Heart left ventricle (tissue), 13 donors: Measurements from ENCODE around the gene EFCAB12.

ENCODE experiments used
- CTCF ChIP-seq, 12 donors: fragments of 200-600 bp; sonication (generic) in 4 of 12; IDR thresholded peaks; one replicate each; pipeline versions ENCODE4 v1.5.0 to v1.8.0; 2018 to 2022; ENCODE audit warnings: antibody characterized with exemption in 12 of 12, mild to moderate bottlenecking in 5 of 12
- POLR2A ChIP-seq, 2 donors: fragments of 450-650 bp; IDR thresholded peaks; one replicate each; pipeline ENCODE4 v1.6.1; 2017; ENCODE audit warnings: antibody characterized with exemption in 2 of 2, mild to moderate bottlenecking in 2 of 2, moderate library complexity in 2 of 2
- donor health status: ischemic (EF 13 %, LVEDD 7.1; RV severe dilation, severe dysfunction).
- donor health status: DM: no; HTN: yes; CAD: no.
- donor health status: DM: no; HTN: no; CAD: no.
- donor health status: ischemic (EF 25% LVEDD 6.9; RV normal size, moderate dysfunction).
- donor health status: ischemic (EF 25% LVEDD 5.7; RV mildly dilated, moderate dysfunction).
- donor health status: ischemic (EF 35%, LVEDD 5.7; RV mildly dilated, moderate dysfunction).
- donor health status: nonischemic (EF 11% LVEDD 7.7; RV severe dilation, severe dysfunction).
- donor health status: DM: yes; HTN: yes; CAD: no.
- donor health status: PGD.
- donor health status: ischemic (EF 29% LVEDD 5.4; RV normal size, mild dysfunction).
- donor health status: nonischemic (EF 23%, LVEDD 6.1; RV moderate dilation, normal function).

DNA sequence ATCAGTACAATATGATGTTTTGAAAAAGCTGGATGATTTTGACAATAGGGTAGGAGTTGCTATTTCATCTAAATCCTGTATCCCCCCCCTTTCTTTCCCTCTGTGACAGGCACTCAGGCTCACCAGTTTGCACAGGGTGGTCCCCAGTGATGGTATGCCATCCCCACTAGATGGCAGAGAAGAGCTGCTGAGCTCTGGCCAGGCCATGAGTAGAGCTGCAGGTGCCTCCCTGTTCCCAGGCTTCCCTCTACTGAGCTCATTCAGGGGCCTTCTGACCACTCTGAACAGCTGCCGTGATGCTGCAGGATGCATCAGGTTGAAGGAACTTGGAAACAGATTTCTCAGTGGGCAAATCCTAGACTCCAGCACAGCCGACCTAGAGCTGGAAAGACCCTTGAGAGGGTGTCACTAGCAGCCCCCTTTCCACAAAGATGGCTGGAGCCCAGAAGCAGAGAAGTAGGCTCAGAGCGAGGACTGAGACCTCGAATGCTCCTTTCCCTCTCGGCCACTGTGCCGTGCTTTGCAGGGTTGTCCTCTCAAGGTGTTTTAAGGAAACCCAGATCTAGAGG, 45.1 kb downstream of the EFCAB12 start:
- peak; percentile 58 to 84 (median 74) for TF ChIP-seq CTCF (IDR thresholded peaks at IDR 0.05)
- no peak for TF ChIP-seq POLR2A (IDR thresholded peaks at IDR 0.05)
